Right atrium auricular region (tissue), 2 donors: ENCODE measurements around the gene RAPGEF1. TPM values are rescaled to one million over a fixed set of nuclear protein-coding genes. Genes with fewer than 3 reads are reported as not detected.

Experiments
- DNase-seq: peaks from one replicate; pipeline ENCODE4 v3.0.0-alpha.2; 2019; ENCODE audit warnings: low spot score
- H3K27ac ChIP-seq, 2 donors: fragments of 200-600 bp; sonication (generic); 1 replicate in 1 of 2; 2 replicates in 1 of 2; pipeline ENCODE4 v1.5.1; 2016 to 2019
- H3K27me3 ChIP-seq, 2 donors: fragments of 200-600 bp; sonication (generic); one replicate each; pipeline versions ENCODE4 v1.5.1 to v1.6.0; 2017 to 2019
- H3K36me3 ChIP-seq: fragments of 200-600 bp; sonication (generic); one replicate; pipeline ENCODE4 v1.5.1; 2016
- H3K4me1 ChIP-seq, 2 donors: fragments of 200-600 bp; sonication (generic); one replicate each; pipeline versions ENCODE4 v1.5.1 to v1.6.0; 2017 to 2019
- H3K4me3 ChIP-seq, 2 donors: fragments of 200-600 bp; sonication (generic); 1 replicate in 1 of 2; 2 replicates in 1 of 2; pipeline ENCODE4 v1.5.1; 2017 to 2019; ENCODE audit warnings: mild to moderate bottlenecking in 1 of 2, moderate library complexity in 1 of 2
- H3K9me3 ChIP-seq, 2 donors: fragments of 200-600 bp; sonication (generic); one replicate each; pipeline ENCODE4 v1.5.1; 2019
- CTCF ChIP-seq, 2 donors: fragments of 200-600 bp; sonication (generic); IDR thresholded peaks; one replicate each; pipeline ENCODE4 v1.5.1; 2019; ENCODE audit warnings: antibody characterized with exemption in 2 of 2
- total RNA-seq, 2 donors: library from RNA; depleted of rRNA; stranded (reverse); fragments of >200 nt; gene quantifications; one replicate each; pipeline ENCODE4 v1.1.0, GENCODE V29; 2016

RAPGEF1 gene
- total RNA-seq, 2 donors from 2014 or later: 59.5 to 65.1 TPM

DNA sequence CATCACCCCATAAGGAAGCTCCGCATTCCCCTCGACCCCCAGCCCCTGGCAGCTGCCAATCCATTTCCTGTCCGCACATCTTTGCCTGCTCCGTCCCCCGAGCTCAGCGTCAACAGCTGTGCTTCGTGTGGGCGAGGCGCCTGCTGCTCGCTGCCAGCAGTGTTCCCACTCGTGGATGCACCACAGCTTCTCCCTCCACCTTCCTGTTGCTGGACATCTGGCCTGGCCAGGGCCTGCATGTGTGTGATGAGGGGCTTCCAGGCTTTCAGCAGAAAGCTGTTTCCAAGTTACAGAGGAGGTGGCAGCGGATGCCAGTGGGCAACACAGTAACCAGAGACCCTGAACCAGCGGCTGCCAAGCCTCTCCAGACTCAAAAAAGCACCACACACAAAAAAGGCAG lies 108.6 kb downstream of the RAPGEF1 start:
- no peaks in the 10 kb centered on the region for H3K36me3 ChIP-seq
- no peaks in the 10 kb centered on the region for H3K27me3 ChIP-seq
- H3K27ac ChIP-seq: no peak overlapping the region
- no peak for DNase-seq
- TF ChIP-seq CTCF (IDR thresholded peaks at IDR 0.05): no peak
- H3K4me3 ChIP-seq: no peak overlapping the region
- peaks cover 0 to 41% of the 10 kb centered on the region in 2 donors for H3K4me1 ChIP-seq
- no peaks in the 10 kb centered on the region for H3K9me3 ChIP-seq

DNA sequence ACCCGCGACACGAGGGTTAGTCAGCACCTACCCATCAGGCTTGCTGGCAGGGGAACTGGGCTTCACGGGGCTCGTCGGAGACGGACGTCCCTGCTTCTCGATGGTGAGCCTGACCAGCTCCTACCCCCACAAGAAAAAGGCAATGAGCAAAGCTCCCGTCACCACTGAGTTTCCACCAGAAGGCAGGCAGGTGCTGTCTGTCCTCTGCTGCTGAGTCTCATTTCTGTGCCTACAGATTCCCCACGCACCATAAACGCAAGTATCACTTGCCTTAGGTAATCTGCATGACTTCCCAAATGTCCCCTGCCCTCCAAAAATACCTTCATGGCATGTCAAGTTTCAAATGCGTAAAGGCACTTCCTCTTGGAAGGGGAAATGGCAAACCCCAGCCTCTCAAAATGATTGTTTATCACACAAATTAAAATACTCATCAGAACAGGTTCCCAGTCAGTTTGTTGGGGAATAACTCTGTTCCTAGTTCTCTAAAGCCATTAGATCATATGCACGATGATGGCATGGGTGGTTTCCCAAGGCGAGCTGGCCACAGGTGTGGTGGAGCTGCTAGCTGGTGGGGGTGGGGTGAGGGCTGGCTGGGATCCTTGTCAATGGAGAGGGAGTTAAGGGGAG lies 109.6 kb downstream of the RAPGEF1 start:
- peaks cover 0 to 40% of the 10 kb centered on the region in 2 donors for H3K4me1 ChIP-seq
- H3K4me3 ChIP-seq: no peak overlapping the region
- H3K9me3 ChIP-seq: no peaks in the 10 kb centered on the region
- no peak for TF ChIP-seq CTCF (IDR thresholded peaks at IDR 0.05)
- no peaks in the 10 kb centered on the region for H3K36me3 ChIP-seq
- H3K27ac ChIP-seq: peak overlapping the region in 1 of 2 donors; percentile 37
- no peaks in the 10 kb centered on the region for H3K27me3 ChIP-seq
- no peak for DNase-seq

GRCh38 chr9:131629825-131630204 lies 110.1 kb downstream of the RAPGEF1 start:
- no peak for DNase-seq
- Histone ChIP-seq H3K9me3 (no peaks in the 10 kb centered on the region), H3K36me3 (no peaks in the 10 kb centered on the region), H3K4me3 (no peak overlapping the region), H3K27ac (peak overlapping the region in 1 of 2 donors; percentile 37), H3K27me3 (no peaks in the 10 kb centered on the region), H3K4me1 (peaks cover 0 to 40% of the 10 kb centered on the region in 2 donors)
- no peak for TF ChIP-seq CTCF (IDR thresholded peaks at IDR 0.05)

DNA sequence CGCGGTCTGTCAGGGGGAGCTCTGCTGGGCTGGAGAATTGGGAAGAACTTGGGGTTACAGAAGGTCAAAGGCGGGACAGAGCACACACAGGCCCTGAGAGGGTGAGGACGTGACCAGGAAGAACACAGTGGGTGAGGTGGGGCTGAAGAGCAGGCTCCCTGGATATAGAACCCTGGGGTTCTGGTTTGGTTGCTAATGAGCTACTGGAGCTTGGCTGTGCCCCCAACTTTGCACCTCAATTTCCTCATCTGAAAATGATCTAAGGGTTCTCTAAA lies 110.7 kb downstream of the RAPGEF1 start:
- Histone ChIP-seq H3K36me3 (no peaks in the 10 kb centered on the region), H3K27me3 (no peaks in the 10 kb centered on the region), H3K4me1 (peaks cover 4 to 44% of the 10 kb centered on the region in 2 donors), H3K4me3 (no peak overlapping the region), H3K27ac (no peak overlapping the region), H3K9me3 (no peaks in the 10 kb centered on the region)
- no peak for TF ChIP-seq CTCF (IDR thresholded peaks at IDR 0.05)
- DNase-seq: no peak

GRCh38 chr9:131628459-131629225 lies 111.2 kb downstream of the RAPGEF1 start:
- TF ChIP-seq CTCF (IDR thresholded peaks at IDR 0.05): no peak
- DNase-seq: no peak
- no peaks in the 10 kb centered on the region for H3K9me3 ChIP-seq
- H3K27me3 ChIP-seq: no peaks in the 10 kb centered on the region
- peak overlapping the region; percentile 35 to 44 for H3K27ac ChIP-seq
- H3K36me3 ChIP-seq: peaks cover 4% of the 10 kb centered on the region
- no peak overlapping the region for H3K4me3 ChIP-seq
- H3K4me1 ChIP-seq: peaks cover 4 to 50% of the 10 kb centered on the region in 2 donors
